ENCODE data around the gene MAP3K20. TPM values are rescaled to one million over a fixed set of nuclear protein-coding genes. Genes with fewer than 3 reads are reported as not detected.
A peak's percentile ranks its signal among the peaks of the same experiment; 100 is the strongest.

MAP3K20 gene
- total and polyA plus RNA-seq, 2 of the 4 experiments (the other 2 are of a cell fraction), result 27.5 to 84.4 TPM

DNA sequence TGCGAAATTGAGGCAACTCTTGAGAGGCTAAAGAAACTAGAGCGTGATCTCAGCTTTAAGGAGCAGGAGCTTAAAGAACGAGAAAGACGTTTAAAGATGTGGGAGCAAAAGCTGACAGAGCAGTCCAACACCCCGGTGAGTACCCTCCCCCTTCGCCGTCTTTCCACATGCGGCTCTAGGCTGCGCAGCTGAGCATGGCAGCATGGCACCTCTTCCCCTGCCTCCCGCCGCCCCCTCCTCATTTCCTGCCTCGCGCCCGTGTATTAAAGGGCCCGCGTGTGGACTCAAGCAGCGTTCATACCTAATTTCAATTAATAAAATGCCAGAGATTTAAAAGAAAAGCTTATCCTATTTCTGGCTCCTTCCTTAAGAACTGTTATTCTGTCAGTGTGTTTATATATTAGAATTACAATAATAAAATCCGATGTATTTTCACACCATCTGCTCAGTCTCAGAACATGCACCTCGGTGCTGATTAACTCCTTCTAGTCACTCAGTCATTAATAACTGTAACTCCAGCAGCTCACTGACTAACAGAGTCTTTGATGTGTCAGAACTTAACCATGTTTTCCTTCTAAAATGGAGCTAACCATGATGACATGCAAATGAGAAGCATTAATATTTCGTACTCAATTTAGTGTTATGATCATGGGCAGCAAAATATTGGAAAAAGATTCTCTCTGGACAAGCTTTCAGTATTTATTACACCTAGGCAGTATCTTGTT is 141.6 kb downstream of the MAP3K20 start:
- no peak overlapping the region for H2BK20ac ChIP-seq (ENCODE audit: low read depth, low read length)
- no peak overlapping the region for H3K9ac ChIP-seq (ENCODE audit: low read depth, low read length)
- no peak overlapping the region for H2AFZ ChIP-seq (replicated peaks; ENCODE audit: low read length, poor library complexity)
- no peak overlapping the region; the same call in 1 of the 2 replicates for H3K4me2 ChIP-seq (ENCODE audit: low read depth, low read length)
- H3K4ac ChIP-seq (ENCODE audit: low read depth, low read length), result no peak overlapping the region
- H2AK5ac ChIP-seq (ENCODE audit: low read depth, low read length), result no peak overlapping the region
- H3K4me3 ChIP-seq (ENCODE audit: insufficient read depth, low read depth, low read length), result no peak overlapping the region
- no TSS peak for BruUV-seq (replicated peaks)
- H3K9me3 ChIP-seq (ENCODE audit: control insufficient read depth, insufficient read depth, low read length), result no peaks in the 10 kb centered on the region
- no peak overlapping the region for H4K5ac ChIP-seq (ENCODE audit: low read depth, low read length)
- H4K20me1 ChIP-seq (ENCODE audit: insufficient read depth, low read length), result no peaks in the 10 kb centered on the region
- no peak overlapping the region for H4K91ac ChIP-seq (ENCODE audit: insufficient read depth, low read depth, low read length)
- no peaks in the 10 kb centered on the region for H3K27me3 ChIP-seq (ENCODE audit: control insufficient read depth, insufficient read depth, low read length)
- H3K27ac ChIP-seq (ENCODE audit: insufficient read depth, low read length), result no peak overlapping the region
- peaks cover 15% of the 10 kb centered on the region for H3K4me1 ChIP-seq (ENCODE audit: control insufficient read depth, insufficient read depth, low read length)
- WGBS, 2 experiments (ENCODE audit: extremely low coverage in 2 of 2, insufficient read length in 1 of 2), result 86% methylated on average over 9 of the region's 20 CpGs; no CpG with 5 or more reads in 1 of the 2 experiments
- in situ Hi-C loops (cut with MboI; ENCODE audit: low sequenced_read_pairs), result loop anchor here (5.0 kb wide), 1 partner anchor 405 kb away; no protein-coding TSS in a partner anchor
- dilution Hi-C loops (cut with HindIII; ENCODE audit: low sequenced_read_pairs, unreplicated experiment), result no loop called here
- intact Hi-C loops (cut with micrococcal nuclease), result loop anchor here (5.0 kb wide), 1 partner anchor 1125 kb away; no protein-coding TSS in a partner anchor
- DNase-seq (peak; percentile 28), ATAC-seq (ENCODE audit: low read depth) (peak; percentile 22)
- no peak overlapping the region for H3K18ac ChIP-seq (ENCODE audit: low read depth, low read length)
- peaks cover 4% of the 10 kb centered on the region for H3K36me3 ChIP-seq (ENCODE audit: control insufficient read depth, insufficient read depth, low read length)
- no peak overlapping the region for H2BK5ac ChIP-seq (ENCODE audit: low read depth, low read length, poor library complexity, severe bottlenecking)
- no peak overlapping the region for H2BK120ac ChIP-seq (ENCODE audit: low read depth, low read length)
- H3K56ac ChIP-seq (ENCODE audit: extremely low read depth, insufficient read depth, low read length), result no peak overlapping the region
- ChIA-PET CTCF (interaction anchor here (0.8 to 5.1 kb wide), 3 partner anchors 9 to 411 kb away, joined by 3 to 32 read pairs (median 5); no protein-coding TSS in a partner anchor), POLR2A (ENCODE audit: unreplicated experiment) (interaction anchor here (0.6 kb wide), 1 partner anchor 22 kb away, joined by 4 read pairs; no protein-coding TSS in a partner anchor)
- no peak overlapping the region for H3K23ac ChIP-seq (ENCODE audit: low read depth, low read length)
- H3K79me1 ChIP-seq (ENCODE audit: low read depth in 1 of 2, low read length in 2 of 2), result peaks cover 0 to 7% of the 10 kb centered on the region in 2 experiments; a peak in 2 of 4 replicates
- 0 out of 2 replicates have a peak overlapping the region, but pooled peaks have one; percentile 14 for H3K14ac ChIP-seq (replicated peaks; ENCODE audit: low read depth, low read length)
- TF ChIP-seq MAZ (IDR thresholded peaks at IDR 0.05; ENCODE audit: borderline replicate concordance, low read depth, low read length) (no peak), RAD21 (IDR thresholded peaks at IDR 0.05; ENCODE audit: low read length) (no peak), NFE2L2 (IDR thresholded peaks at IDR 0.05; ENCODE audit: low read depth, low read length) (no peak), MXI1 (IDR thresholded peaks at IDR 0.05; ENCODE audit: borderline replicate concordance, low read depth, low read length) (no peak), POLR2A (IDR thresholded peaks at IDR 0.05; ENCODE audit: low read depth, low read length) (no peak), MAFK (IDR thresholded peaks at IDR 0.05; ENCODE audit: low read depth, low read length) (no peak), RCOR1 (IDR thresholded peaks at IDR 0.05; ENCODE audit: insufficient replicate concordance, low read length) (no peak), CEBPB (IDR thresholded peaks at IDR 0.05; ENCODE audit: low read depth, low read length) (no peak), SMC3 (IDR thresholded peaks at IDR 0.05; ENCODE audit: low read depth, low read length) (no peak), BHLHE40 (IDR thresholded peaks at IDR 0.05; ENCODE audit: low read depth, low read length) (no peak)
- TF ChIP-seq, protein P1, sequence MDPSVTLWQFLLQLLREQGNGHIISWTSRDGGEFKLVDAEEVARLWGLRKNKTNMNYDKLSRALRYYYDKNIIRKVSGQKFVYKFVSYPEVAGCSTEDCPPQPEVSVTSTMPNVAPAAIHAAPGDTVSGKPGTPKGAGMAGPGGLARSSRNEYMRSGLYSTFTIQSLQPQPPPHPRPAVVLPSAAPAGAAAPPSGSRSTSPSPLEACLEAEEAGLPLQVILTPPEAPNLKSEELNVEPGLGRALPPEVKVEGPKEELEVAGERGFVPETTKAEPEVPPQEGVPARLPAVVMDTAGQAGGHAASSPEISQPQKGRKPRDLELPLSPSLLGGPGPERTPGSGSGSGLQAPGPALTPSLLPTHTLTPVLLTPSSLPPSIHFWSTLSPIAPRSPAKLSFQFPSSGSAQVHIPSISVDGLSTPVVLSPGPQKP (IDR thresholded peaks at IDR 0.05; ENCODE audit: borderline replicate concordance, low read depth, low read length), result no peak
- TF ChIP-seq, protein P2, sequence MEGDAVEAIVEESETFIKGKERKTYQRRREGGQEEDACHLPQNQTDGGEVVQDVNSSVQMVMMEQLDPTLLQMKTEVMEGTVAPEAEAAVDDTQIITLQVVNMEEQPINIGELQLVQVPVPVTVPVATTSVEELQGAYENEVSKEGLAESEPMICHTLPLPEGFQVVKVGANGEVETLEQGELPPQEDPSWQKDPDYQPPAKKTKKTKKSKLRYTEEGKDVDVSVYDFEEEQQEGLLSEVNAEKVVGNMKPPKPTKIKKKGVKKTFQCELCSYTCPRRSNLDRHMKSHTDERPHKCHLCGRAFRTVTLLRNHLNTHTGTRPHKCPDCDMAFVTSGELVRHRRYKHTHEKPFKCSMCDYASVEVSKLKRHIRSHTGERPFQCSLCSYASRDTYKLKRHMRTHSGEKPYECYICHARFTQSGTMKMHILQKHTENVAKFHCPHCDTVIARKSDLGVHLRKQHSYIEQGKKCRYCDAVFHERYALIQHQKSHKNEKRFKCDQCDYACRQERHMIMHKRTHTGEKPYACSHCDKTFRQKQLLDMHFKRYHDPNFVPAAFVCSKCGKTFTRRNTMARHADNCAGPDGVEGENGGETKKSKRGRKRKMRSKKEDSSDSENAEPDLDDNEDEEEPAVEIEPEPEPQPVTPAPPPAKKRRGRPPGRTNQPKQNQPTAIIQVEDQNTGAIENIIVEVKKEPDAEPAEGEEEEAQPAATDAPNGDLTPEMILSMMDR (conservative IDR thresholded peaks at IDR 0.05; ENCODE audit: low read depth, low read length), result no peak
- no peak overlapping the region for H2AK9ac ChIP-seq (replicated peaks; ENCODE audit: low read depth, low read length, poor library complexity)
- no peak overlapping the region for H4K8ac ChIP-seq (ENCODE audit: low read depth in 2 of 2, low read length in 2 of 2)
- H2BK15ac ChIP-seq (ENCODE audit: low read depth, low read length), result no peak overlapping the region
- H3K9me1 ChIP-seq (ENCODE audit: insufficient read depth, low read length), result no peaks in the 10 kb centered on the region
